Activated gamma-delta T cell treated with Interleukin-2 at 50 U/mL for 16 hours (primary cell): ENCODE data around the gene SBK2.

ENCODE experiments used
- DNase-seq: peaks from one replicate; pipeline ENCODE4 v3.0.0-alpha.2; 2020

The SBK2 gene

GRCh38 chr19:55554302-55554701 is 17.4 kb upstream of the SBK2 start:
- DNase-seq = no peak

- DNase-seq = no peak
Observed at GRCh38 chr19:55553217-55554182, 16.6 kb upstream of the SBK2 start.

- DNase-seq = no peak
Observed at GRCh38 chr19:55552620-55553019, 15.7 kb upstream of the SBK2 start.

GRCh38 chr19:55552206-55552605 is 15.3 kb upstream of the SBK2 start:
- DNase-seq = no peak

GRCh38 chr19:55550321-55550650 is 13.4 kb upstream of the SBK2 start:
- no peak for DNase-seq

- DNase-seq = no peak
Observed at GRCh38 chr19:55549500-55550320, 12.8 kb upstream of the SBK2 start.

GRCh38 chr19:55546822-55547614 is 10.1 kb upstream of the SBK2 start:
- DNase-seq = no peak

GRCh38 chr19:55546011-55546410 is 9.1 kb upstream of the SBK2 start:
- no peak for DNase-seq

GRCh38 chr19:55545443-55545842 is 8.5 kb upstream of the SBK2 start, which contains the start of gene SBK3:
Gene SBK3, minus strand, starts transcription at chr19:55545543. Its CDS starts 0 bp downstream, at chr19:55545543.
- DNase-seq = no peak

GRCh38 chr19:55544776-55545439 is 8.0 kb upstream of the SBK2 start:
- no peak for DNase-seq

- DNase-seq = no peak
Observed at GRCh38 chr19:55544014-55544413, 7.1 kb upstream of the SBK2 start.

- DNase-seq = no peak
Observed at GRCh38 chr19:55543567-55543966, 6.6 kb upstream of the SBK2 start.

- DNase-seq = no peak
Observed at GRCh38 chr19:55542292-55542855, 5.4 kb upstream of the SBK2 start.

GRCh38 chr19:55541091-55541490 is 4.2 kb upstream of the SBK2 start:
- DNase-seq = no peak

- no peak for DNase-seq
Observed at GRCh38 chr19:55540619-55541018, 3.7 kb upstream of the SBK2 start.

- DNase-seq = no peak
Observed at GRCh38 chr19:55539090-55539984, 2.4 kb upstream of the SBK2 start.

GRCh38 chr19:55538132-55538531 is 1.2 kb upstream of the SBK2 start:
- DNase-seq = no peak

GRCh38 chr19:55537741-55538111 is 793 bp upstream of the SBK2 start:
- DNase-seq = no peak

GRCh38 chr19:55536366-55536765 is 567 bp downstream of the SBK2 start:
- DNase-seq = no peak

GRCh38 chr19:55535965-55536350 is 975 bp downstream of the SBK2 start:
- no peak for DNase-seq
